GM13976 (cell line): ENCODE data around the gene ELOVL5.

Experiments used
- DNase-seq: peaks from one replicate; pipeline ENCODE4 v3.0.0; 2012; ENCODE audit warnings: low spot score
- in situ Hi-C: fragments of 300-500 bp; cut with MboI; formaldehyde crosslinking; loops from one replicate; pipeline ENCODE4 v1.12.0; 2022; ENCODE audit warnings: low sequenced_read_pairs, mixed read lengths, inconsistent platforms; ENCODE audit not compliant: unreplicated experiment
- TF ChIP-seq, protein P1 (sequence below): IDR thresholded peaks from 2 replicates; pipeline ENCODE4 v1.5.1; 2012; ENCODE audit warnings: borderline replicate concordance, mild to moderate bottlenecking; ENCODE audit not compliant: insufficient read depth; ENCODE audit errors: extremely low read depth, missing control alignments, control extremely low read depth

The ELOVL5 gene

DNA sequence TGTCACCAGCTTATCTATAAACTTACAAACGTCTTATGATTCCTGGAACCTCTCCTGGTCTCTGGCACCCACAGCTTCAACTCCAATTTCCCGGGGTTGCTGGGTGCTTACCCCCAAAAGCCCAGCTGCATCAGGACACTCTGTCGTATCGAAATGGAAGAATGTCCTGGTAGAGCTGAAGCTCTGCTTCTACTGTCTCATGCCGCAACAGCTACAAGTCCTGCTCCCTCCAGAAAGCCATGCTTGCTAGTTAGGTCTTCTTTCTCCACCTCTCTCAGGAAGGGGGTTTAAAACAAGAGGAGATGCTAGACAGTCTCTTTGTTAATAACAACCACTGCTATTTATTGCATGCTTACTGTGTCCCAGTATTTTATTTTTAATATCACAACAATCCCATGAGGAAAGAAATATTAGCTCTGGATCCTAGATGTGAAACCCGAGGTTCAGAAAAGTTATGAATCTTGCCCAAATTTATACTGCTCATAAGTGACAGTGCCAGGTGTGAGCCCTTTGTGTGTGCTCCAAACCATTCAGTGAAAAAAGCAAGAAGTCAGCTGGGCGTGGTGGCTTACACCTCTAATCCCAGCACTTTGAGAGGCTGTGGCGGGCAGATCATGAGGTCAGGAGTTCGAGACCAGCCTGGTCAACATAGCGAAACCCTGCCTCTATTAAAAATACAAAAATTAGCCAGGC is 117.8 kb downstream of the ELOVL5 start:
- DNase-seq: no peak
- TF ChIP-seq, protein P1, sequence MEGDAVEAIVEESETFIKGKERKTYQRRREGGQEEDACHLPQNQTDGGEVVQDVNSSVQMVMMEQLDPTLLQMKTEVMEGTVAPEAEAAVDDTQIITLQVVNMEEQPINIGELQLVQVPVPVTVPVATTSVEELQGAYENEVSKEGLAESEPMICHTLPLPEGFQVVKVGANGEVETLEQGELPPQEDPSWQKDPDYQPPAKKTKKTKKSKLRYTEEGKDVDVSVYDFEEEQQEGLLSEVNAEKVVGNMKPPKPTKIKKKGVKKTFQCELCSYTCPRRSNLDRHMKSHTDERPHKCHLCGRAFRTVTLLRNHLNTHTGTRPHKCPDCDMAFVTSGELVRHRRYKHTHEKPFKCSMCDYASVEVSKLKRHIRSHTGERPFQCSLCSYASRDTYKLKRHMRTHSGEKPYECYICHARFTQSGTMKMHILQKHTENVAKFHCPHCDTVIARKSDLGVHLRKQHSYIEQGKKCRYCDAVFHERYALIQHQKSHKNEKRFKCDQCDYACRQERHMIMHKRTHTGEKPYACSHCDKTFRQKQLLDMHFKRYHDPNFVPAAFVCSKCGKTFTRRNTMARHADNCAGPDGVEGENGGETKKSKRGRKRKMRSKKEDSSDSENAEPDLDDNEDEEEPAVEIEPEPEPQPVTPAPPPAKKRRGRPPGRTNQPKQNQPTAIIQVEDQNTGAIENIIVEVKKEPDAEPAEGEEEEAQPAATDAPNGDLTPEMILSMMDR: no peak
- in situ Hi-C loops: no loop called here

DNA sequence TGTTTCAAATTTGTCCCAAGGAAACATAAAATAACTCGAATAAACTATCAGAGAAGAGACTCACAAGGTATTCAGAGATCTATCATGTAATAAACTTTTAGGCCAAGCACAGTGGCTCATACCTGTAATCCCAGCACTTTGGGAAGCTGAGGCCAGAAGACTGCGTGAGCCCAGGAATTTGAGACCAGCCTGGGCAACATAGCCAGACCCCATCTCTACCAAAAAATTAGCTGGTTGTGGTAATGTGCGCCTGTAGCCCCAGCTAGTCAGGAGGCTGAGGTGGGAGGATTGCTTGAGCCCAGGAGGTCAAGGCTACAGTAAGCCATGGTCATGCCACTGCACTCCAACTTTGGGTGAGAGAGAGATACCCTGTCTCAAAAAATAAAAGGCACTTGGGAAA is 120.9 kb downstream of the ELOVL5 start:
- no peak for DNase-seq
- in situ Hi-C loops: no loop called here
- TF ChIP-seq, protein P1: no peak

DNA sequence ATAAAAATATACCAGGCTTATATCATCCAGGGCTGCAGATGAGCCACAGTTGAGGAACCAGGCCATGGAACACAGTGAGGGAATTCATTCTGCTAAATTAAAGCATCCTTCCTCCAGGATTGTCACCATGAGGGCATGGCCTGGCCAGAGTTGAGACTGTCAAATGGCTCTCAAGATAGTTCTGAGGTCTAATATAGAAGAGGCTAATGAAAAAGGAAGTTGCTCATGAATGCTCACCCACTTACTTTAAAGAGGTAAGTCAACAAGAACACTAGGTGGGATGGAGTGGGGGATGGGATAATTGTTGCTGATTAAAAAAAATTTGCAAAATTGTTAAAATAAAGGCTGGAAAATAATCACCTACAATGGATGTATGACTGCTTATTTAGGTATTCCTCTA is 128.1 kb downstream of the ELOVL5 start:
- TF ChIP-seq, protein P1: no peak
- in situ Hi-C loops: no loop called here
- DNase-seq: no peak
